ENCODE data around the gene KCNJ9.

The KCNJ9 gene

DNA sequence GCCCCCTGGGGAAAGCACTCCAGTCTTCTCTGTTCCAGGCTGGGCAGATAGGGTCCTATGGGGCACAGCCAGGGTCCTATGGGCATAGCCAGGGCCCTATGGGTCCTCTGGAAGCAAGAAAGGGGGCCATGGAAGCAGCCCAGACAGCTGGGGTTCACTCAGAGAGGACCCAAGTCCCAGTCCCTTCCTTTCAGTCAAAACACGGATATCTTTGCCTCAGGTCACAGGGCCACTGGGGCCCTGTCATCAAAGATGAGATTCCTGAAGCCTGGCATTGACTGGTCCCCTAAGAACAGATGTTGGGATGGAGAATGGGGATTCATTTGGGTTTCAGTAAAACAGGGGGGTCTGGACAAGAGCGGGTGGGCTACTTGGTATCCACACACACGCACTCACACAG is 8.5 kb downstream of the KCNJ9 start:
- no peak for DNase-seq

DNA sequence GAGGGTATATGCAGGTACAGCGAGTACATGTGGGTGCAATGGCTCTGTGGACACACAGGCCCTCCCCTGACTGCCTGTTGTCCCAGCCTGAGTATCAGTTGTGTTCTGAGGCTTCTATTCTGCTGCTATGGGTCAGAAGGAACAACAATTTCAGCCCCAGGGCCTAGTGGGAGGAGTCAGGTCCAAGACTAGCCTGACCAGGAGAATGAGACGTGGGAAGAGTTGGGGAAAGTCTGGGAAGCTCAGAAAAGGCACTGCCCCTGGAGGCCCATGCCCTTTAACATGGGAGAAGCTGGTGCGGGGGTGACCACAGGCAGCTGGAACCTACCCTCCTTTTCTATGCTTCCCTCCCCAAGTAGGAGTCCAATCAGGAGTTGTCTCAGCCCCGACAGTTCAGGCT is 9.4 kb downstream of the KCNJ9 start:
- DNase-seq: no peak

DNA sequence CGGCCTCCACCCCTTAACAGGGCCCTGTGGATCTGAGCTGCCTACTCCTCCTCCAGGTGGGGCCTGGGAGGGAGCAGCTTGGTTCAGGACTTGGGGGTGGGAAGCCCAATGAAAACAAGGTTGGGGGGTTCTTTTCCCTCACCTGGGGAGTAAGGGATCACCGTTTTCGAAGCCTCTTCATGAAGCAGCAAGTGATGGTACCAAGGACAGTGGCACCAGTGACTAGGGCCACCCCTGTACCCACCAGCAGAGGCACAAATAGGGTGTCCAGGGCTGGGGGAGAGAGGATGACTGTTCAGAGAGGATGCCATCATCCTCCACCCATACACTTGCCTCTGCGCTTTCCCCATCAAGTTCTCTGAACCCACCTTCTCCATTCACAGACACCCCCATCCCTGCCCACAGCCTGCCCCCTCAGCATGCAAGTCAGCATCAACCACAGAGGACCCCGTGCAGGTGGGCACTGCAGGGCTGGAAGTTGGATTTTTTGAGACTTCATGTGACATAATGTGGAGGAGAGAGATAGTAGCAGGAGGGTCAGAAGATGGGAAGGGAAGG is 10.4 kb downstream of the KCNJ9 start:
- DNase-seq: no peak

DNA sequence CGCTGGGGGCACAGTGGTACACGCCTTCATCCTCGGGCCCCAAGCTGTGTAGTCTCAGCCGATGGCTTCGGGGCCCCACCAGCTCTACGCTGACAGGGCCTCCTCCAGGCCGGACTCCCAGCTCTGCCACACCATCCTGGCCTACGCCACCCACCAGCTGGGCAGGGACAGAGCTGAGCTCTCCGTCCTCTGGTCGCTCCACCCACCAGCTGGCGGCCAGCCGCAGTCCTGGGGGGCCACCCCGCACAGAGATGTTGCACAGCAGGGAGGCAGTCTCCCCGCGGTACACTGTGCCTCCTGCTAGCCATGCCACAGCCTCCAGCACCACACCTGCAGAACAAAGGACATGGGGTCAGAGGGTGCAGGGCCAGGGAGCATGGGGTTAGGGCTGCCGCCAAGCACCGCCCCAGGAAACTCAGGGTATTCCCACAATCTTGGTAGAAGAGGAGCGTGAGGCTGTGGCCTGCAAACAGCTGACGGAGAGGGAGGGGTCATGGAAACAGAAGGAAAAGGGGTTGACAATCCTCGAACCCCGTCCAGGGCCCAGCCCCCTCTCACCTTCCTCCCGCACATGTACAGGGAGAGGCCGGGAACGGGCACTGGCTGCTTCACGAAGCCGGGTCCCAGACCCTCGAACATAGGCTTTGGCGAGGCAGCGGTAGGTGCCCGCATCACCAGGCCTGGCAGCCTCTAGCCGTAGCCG is 11.2 kb downstream of the KCNJ9 start:
- DNase-seq: no peak

DNA sequence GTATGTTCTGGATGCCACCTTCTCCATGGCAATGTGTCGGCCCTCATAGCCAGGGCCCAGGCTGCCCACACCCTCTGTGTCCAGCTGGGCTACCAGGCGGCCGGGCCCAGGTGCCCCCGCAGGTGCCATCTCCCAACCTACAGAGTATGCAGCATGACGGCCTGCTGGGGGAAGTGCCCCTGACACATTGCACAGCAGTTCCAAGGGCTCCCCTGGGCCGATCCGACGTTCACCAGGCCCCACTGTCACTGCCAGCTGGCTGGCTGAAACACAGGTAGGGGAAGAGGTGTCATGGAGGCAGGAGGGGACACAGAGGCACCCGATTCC is 11.7 kb downstream of the KCNJ9 start:
- DNase-seq: no peak

DNA sequence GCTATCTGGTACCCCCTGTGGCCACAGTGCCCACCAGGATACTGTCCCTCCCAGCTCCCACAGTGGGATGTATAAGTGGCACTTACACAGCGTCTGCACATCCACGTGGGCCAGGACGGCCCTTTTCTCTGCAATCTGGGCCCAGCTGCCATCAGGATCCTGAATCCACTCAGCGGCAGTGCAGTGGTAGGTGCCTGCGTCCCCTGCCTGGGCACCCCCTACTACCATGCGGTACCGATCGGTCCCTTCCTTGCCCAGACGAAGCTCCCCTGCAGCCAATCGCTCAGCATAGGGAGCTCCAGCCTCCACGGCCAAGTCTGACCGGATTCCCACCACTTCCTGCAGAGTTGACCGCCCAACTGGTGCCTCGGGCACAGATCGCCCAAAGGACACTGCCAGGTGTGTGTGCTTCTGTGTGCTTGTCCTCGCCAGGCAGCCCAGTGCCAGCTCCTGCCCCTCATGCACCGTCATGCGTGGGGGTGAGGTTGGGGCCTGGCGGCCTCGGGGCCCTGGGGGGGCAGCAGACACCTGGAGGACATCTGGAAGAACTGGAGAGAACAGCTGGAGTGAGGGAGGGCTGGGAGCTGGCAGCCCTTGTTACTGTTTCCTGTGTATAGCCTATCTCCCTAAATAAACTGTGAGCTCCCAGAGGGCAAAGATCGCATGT is 12.4 kb downstream of the KCNJ9 start:
- DNase-seq: no peak

DNA sequence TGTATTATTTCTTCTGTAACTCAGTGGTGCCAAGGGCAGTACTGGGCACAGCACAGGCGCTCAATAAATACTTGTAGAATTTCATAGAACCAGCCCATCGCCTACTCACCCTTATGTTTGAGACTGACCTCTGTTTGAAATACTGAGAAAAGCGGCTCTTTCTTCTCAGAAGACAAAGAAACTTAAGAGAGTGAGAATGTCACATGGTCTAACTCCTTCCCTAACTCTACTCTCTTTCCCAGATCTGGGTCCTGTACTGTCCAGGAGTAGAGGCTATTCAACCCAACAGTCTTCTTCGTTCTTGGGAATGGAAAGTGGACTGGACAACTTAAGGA is 12.9 kb downstream of the KCNJ9 start:
- no peak for DNase-seq

DNA sequence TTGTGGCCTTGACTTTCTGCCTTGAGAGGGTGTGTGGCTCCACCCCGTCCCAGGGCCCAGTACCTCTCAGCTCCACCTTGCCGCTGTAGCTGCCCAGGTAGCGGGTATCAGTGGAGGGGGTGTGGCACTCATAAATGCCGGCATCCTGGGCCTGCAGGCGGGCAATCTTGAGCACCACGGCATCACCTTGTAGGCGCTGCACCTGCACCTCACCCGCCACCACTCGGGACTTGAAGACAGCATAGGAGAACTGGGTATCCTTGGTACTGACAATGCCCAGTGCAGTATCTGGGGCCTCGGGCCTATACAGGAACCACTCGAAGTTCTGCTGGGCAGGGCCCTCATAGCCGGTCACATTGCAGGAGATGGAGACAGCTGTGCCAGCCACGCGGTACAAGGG is 13.5 kb downstream of the KCNJ9 start:
- no peak for DNase-seq

DNA sequence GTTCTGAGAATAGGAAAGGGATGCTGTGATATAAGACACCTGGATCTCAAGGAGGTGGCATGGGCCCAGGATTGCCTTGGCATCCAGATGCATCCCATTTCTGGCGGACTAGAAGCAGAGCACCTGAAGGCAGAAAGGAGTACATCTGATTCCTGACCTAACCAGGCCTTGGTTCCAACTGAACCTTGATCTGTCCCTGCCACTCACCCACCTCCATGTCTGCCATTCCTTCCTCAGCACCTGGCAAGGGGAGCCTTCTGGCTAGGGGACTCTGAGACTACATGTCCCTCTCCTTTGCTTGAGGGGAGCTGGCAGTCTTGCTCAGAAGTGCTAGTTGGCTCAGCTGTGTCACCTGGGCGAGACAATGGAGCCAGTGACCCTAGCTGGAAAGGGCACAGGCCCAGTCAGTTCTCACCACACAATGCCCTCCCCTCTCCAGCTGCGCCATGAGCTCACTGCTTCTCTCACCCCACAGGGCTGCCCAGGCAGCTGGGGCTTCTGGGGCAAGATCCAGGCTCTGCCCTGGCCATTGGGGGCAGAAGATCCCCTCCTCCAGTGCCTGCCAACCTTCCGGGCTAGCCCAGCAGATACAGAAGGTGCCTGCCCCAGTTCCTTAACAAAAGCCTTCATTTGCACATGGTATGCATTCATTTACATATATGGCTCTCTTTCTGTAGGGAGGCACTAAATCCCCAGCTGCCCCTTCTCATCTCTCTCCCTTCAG is 14.2 kb downstream of the KCNJ9 start:
- DNase-seq: no peak

DNA sequence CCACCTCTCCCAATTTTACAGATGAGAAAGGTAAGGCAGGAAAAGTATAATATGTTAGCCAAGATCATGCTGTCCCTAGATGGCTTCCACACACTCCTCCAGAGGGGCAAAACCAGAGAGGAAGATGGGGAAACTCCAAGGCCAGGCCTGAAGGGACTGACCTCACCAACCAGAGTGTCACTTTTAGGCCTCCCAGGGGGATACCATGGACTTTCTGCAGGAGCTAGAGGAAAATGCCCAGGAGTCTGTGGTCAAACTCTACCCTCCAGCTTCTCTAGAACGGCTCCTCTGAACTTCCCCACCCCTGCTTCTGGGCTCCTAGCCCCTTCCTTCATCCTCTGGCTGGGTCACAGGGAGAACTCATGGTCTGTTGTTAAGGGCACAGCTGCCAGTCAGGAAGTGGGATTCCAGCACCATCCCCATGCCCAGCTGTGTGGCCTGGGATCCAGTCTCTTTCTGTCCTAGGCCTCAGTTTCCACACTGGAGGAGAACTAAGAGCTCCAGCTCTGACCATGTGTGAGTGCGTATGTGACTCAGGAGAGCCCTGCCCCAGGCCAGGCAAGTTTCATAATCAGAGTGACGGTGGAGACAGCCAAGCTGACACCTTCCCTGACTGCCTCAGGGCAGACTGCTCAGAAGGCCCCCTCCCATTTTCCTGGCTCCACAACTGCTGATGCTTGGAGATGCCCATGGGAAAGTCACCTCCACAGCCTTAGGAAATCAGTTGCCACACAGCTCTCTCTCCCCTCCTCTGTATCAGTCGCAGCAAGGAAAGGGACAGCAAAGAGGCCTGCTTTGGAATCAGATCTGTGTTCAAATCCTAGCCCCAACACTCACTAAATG is 15.2 kb downstream of the KCNJ9 start:
- no peak for DNase-seq

DNA sequence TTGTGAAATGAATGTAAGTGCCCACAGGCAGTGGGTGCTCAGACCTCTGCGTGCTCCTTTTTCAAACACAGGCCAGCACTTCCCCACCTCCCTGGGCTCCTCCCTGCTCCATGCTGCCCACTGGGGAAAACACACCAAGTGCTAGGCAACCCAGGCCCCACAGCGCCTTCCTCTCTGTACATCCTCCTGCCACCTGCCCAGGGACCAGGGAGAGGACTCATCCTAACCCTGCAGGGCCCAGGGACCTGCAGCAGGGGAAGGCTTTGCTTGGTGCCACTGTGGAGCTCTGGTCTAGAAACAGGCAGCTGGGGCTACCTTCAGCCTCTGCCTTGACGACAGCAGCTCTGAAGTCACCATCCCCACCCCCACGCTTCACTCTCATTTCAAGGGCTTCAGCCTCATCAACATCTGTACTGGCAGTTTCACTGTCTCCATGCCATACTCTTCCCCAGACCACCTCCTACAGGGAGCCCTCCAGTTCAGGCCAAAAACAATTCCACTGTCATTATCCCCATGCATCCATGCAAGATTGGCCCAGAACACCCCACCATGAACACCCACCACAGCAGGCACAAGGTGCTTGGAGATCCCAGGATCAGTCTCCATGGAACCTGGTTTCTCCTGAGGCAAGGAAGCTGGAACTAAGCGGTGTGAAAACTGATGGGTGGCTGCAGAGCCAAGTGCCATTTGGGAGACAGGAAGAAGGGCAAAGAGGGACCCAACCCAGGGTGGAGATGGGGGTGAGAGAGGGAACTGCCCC is 16.0 kb downstream of the KCNJ9 start:
- DNase-seq: peak; percentile 39

DNA sequence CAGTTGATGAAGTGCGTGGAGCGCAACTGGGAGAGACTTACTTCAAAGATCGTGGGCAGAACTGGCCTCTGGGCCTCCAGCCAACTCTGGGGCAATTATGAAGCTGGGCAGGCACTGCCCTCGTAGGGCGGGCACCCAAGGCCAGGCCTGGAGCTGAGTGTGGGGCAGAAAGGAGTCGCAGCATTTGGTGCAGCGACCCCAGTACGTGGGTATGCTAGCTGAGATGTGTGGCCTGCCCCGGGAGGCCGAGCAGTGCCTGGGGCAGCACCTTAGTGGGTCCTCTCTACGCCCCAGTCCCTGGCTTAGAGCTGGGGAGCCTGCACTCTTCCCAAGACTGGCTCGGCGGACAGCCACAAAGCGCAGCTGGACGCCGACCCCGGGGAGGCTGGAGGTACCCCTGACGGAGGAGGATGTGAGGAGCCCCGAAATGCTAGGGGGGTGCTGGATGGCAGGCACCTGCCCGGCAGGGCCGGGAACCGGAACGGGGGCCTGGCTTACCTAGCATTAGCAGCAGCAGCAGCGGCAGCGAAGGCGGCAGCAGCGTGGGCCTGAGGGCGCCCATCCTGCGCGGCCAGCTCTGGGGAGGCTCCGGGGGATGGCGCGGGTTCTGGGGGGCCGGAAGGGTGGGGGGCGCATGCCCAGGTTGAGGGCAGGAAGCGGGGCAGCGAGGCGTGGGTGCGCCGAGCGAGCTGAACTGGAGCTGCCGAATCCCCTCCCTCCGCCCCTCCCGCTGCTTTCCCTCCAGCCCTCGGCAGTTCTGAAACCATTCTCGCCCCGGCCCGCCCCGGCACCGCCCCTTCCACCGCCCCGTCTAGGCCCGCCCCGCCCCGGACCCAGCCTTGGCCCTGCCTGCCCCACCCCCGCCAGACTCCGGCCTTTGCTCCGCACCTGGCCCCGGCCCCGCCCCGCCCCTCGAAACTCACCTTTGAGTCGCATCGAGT is 16.8 kb downstream of the KCNJ9 start, which contains the start of gene IGSF8:
IGSF8 (minus strand) TSS at position 709 of the 941 bp plus-strand sequence; CDS start at position 562, 147 bp downstream.
- DNase-seq: peak; percentile 89

DNA sequence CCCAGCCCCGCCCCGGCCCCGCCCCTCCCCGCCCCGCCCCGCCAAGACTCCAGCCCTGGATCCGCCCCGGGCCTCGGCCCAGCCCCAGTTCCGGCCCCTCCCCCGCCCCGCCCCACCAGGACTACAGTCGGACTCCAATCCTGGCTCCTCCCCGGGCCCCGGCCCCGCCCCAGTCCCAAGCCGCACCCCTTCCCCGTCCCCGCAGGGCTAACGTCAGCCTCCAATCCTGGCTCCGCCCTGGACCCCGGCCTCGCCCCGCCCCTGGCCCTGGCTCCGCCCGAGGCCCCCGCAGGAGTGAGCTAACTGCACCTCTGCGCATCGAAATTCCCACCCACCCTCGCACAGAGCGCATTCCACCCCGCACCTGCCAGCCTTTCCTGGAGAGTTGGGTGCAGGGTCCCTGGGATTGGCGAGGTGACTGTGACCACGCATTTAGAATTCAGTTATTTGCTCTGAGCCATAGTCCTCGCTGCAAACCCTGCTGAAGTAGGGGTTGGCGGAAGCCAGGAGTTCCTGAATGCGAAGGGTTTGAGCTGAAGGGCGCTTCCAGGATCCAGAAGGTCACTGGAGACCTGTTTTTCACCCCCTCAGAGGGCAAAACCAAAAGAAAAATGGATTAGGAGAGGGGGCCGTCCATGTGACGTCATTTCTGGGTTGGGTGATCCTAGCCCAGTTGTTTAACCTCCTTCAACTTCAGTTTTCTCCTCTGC is 17.7 kb downstream of the KCNJ9 start:
- DNase-seq: peak; percentile 98

DNA sequence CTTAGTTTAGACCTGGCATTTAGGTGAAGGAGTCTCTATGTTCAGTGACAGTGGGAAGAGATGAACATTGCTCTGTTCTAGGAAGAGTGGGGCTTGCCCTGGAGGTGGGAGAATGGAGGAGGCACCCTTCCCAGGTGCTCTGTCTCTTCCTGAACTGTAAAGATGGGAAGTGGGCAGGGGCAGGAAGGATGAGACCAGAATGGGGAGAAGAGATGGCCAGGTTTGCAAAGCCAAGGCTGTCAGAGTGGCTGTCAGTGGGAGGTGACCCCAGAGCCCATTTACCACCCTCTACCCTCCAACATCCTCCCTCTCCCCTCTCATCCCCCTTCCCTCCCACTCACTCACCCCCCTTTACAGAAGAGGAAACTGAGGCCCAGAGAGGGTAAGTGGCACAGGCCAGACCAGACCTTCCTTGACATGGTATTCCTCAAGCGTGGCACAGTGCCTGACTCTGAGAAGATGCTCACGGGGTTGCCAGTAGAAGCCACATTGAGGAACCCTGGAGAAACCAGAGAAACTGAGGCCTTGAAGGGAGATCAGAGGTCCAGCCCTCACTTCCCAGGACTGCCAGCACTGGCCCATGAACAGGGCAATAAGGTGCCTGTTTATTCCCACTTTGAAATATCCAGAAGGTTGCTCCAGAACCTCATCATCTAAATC is 18.5 kb downstream of the KCNJ9 start:
- DNase-seq: no peak

DNA sequence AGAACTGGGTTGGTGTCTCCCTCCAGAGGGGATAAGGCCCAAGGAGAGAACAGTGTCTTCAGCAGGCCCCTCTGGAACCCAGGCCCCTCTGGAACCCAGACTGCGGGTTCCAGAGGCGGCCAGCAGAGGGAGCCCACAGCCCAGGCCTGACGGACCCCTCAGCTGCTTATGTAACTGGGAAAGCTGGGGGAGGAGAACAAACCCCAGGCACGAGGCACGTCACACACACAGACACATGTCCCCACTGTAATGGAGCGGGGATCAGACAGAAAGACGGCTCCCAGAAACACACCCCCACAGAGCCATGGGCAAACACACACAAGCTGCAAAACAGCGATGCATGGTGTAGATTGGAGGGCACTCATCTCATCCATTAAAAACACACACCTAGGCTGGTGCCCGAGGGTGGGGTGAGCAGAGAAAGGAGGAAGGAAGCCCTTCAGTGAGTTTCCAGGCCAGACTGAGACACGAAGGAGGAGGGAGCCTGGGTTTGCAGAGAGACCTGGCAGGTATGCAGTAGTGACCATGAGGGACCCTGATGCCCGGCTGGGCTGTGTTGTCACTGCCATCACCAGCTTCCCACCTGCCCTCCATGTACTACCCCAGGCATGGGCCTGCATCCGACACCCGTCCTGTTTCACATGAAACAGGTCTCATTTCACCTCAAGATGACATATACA is 19.8 kb downstream of the KCNJ9 start:
- peak; percentile 74 for DNase-seq

DNA sequence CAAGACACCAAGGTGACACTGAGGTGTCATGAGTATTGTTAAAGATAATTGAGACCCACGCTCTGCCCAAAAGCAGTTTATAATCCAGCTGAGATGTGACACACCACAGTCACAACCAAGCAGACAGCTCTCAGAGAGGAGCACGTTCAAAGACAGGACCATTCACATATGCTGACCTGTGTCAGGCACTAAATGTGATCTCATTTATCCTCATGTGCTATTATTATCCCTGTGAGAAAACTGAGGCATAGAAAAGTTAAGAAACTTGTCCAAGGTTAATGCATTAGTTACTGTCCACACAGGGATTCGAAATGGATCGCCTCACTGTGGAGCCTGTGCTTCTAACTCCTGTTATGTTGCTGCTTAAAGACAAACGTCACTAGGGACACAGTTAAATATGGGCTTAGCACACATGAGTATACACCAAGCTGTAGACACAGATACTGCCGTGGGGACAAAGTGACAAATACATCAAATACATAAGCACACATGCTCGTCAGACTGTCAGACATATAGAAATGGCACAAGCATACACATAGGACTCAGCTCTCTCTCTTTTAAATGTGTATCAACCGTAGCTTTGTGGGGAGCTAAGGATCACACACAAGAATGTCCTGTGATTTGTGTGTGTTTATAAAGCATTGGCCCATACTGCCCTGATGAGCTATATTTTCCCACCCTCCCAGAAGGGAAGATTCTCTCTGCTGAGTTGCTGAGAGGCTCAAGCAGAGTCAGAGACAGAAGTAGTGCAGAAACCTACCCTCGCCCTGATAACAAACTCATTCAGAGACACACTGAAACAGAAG is 20.6 kb downstream of the KCNJ9 start:
- no peak for DNase-seq

DNA sequence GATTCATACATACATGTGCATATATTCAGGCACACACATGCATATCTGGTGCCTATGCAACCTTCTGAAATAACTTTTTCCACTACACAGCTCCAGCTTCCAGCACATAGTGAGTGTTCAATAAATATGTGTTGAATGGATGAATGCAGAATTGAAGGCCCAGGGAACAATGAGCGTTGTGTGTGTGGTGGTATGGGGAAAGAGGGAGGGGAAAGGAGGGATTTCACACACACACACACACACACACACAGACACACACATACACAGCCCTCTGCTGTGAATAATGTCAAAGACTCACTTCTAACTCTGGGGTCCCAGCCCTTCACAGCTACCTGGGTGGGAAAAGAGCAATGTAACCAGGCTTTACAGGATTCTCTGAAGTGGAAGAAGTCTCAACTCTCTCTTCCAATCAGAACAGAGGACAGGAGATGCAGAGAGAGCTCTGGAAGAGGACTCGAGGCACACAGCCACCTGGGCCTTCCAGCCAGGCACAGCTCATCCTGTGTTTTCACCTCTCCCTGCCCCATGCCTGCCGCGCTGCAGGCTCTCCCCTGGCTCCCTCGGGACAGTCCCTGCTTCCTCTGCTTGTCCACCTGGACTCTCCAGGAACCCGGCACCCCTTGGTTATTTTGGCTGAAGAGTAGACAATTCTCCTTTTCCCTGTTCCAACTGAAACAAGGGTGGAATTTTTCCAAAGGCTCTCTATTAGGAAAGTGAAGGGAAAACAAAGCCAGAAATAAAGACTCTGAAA is 22.5 kb downstream of the KCNJ9 start:
- DNase-seq: no peak

DNA sequence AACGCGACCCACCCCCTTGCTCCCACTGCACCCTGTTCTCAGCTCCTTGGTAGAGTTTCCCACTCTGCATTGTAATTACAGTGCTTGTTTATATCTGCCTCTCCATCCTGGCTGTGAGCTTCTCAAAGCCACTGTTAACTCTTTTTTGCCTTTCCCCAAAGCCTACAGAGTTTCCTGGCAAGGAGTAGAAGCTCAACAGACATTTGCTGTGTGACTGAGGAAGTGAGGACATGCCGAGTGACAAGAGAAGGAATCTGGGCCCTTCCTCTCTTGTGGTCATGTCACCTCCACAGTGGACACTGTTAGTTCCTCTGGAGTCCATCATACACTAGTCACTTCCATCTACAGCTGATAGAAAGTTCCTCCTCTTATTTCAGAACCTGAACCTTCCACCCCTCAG is 23.1 kb downstream of the KCNJ9 start:
- DNase-seq: no peak

Measured in activated naive CD4-positive, alpha-beta T cell treated with Interleukin-2 at 50 U/mL for 16 hours (primary cell).